Measurements from ENCODE around the gene TDRD7.

TDRD7 gene

DNA sequence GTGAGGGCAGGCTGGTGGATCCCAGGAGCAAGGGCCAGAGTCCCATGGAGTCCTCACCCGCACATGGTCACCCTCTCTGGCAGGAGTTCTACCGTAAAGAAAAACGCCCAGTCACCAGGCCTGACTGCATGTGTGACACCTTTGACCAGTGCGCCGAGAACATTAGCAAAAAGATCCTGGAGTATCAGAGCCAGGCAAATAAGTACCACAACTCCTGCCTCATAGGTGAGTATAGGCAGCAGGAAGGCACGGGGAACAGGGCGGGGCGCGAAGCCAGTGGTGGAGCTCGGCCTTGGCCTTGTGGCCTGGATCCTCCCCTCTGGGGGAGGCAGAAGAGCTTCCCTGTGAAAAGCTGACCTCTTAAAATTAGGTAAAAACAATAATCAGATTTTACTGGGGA, 45.4 kb upstream of the TDRD7 start:
- TF ChIP-seq, protein P1, sequence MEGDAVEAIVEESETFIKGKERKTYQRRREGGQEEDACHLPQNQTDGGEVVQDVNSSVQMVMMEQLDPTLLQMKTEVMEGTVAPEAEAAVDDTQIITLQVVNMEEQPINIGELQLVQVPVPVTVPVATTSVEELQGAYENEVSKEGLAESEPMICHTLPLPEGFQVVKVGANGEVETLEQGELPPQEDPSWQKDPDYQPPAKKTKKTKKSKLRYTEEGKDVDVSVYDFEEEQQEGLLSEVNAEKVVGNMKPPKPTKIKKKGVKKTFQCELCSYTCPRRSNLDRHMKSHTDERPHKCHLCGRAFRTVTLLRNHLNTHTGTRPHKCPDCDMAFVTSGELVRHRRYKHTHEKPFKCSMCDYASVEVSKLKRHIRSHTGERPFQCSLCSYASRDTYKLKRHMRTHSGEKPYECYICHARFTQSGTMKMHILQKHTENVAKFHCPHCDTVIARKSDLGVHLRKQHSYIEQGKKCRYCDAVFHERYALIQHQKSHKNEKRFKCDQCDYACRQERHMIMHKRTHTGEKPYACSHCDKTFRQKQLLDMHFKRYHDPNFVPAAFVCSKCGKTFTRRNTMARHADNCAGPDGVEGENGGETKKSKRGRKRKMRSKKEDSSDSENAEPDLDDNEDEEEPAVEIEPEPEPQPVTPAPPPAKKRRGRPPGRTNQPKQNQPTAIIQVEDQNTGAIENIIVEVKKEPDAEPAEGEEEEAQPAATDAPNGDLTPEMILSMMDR (IDR thresholded peaks at IDR 0.05; ENCODE audit: low read depth, low read length), result no peak
- peak; percentile 52 for DNase-seq (ENCODE audit: low read depth)
- no peak overlapping the region for H3K4me3 ChIP-seq (ENCODE audit: low read depth, low read length)

DNA sequence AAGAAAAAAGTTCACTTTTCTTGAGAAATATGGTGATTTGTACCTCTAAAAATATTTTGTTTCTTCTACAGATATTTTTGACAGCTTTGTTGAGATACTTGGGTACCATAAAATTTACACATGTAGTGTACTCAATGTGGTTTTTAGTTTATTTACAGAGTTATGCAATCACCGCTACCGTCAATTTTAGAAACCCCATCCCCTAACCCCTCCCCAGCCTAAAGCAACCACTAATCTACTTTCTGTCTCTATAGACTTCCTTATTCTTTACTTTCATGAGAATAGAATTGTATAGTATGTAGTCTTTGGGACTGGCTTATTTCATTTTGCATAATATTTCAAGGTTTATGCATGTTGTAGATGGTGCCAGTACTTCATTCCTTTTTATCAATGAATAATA, 45.0 kb upstream of the TDRD7 start:
- DNase-seq (ENCODE audit: low read depth), result peak; percentile 76
- H3K4me3 ChIP-seq (ENCODE audit: low read depth, low read length), result no peak overlapping the region
- TF ChIP-seq, protein P2, sequence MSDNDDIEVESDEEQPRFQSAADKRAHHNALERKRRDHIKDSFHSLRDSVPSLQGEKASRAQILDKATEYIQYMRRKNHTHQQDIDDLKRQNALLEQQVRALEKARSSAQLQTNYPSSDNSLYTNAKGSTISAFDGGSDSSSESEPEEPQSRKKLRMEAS (IDR thresholded peaks at IDR 0.05; ENCODE audit: low read depth, low read length), result no peak
- TF ChIP-seq, protein P1 (IDR thresholded peaks at IDR 0.05; ENCODE audit: low read depth, low read length), result no peak
- TF ChIP-seq POLR2A (IDR thresholded peaks at IDR 0.05; ENCODE audit: extremely low read depth, insufficient read length), result no peak
- TF ChIP-seq MYC (IDR thresholded peaks at IDR 0.05; ENCODE audit: low read depth, low read length), result no peak

DNA sequence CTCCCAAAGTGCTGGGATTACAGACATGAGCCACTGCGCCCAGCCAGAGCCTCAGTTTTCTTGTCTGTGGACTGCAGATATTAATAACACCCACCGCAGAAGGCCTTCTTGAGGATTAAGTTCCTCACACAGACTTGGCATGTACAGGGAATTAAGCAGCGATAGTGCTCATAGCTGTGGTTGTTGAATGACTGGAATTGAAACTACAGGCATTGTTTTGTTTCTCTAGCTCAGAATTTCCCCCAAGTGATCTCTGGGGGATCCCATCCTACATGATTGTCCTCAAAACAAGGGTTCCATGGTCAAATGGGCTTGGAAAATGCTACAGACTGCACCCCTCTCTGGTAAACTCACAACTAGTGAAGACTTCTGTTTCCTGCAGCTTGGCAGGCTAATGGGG, 44.2 kb upstream of the TDRD7 start:
- DNase-seq (ENCODE audit: low read depth), result no peak
- no peak overlapping the region for H3K4me3 ChIP-seq (ENCODE audit: low read depth, low read length)
- TF ChIP-seq, protein P2 (IDR thresholded peaks at IDR 0.05; ENCODE audit: low read depth, low read length), result no peak
- no peak for TF ChIP-seq MYC (IDR thresholded peaks at IDR 0.05; ENCODE audit: low read depth, low read length)
- TF ChIP-seq POLR2A (IDR thresholded peaks at IDR 0.05; ENCODE audit: extremely low read depth, insufficient read length), result no peak
- TF ChIP-seq, protein P1 (IDR thresholded peaks at IDR 0.05; ENCODE audit: low read depth, low read length), result no peak

DNA sequence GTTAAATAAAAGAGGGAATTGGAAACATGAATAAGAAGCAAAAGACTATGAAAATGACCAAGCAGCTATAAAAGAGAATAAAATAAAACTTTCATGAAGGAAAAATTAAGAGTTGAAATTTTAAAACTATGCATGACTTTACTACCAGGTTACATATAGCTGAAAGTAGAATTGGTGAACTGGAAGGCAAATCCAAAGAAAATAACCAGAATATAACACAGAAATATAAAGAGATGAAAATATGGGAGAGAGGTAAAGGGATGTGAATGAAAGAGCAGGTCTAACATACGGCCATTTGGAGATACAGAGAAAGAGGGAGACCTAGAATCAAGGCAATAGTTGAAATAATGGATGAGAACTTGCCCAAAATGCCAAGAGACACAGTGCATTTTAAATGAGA, 42.9 kb upstream of the TDRD7 start:
- TF ChIP-seq, protein P1 (IDR thresholded peaks at IDR 0.05; ENCODE audit: low read depth, low read length), result no peak
- TF ChIP-seq MYC (IDR thresholded peaks at IDR 0.05; ENCODE audit: low read depth, low read length) (no peak), POLR2A (IDR thresholded peaks at IDR 0.05; ENCODE audit: extremely low read depth, insufficient read length) (no peak)
- TF ChIP-seq, protein P2 (IDR thresholded peaks at IDR 0.05; ENCODE audit: low read depth, low read length), result no peak
- DNase-seq (ENCODE audit: low read depth), result no peak
- H3K4me3 ChIP-seq (ENCODE audit: low read depth, low read length), result no peak overlapping the region

DNA sequence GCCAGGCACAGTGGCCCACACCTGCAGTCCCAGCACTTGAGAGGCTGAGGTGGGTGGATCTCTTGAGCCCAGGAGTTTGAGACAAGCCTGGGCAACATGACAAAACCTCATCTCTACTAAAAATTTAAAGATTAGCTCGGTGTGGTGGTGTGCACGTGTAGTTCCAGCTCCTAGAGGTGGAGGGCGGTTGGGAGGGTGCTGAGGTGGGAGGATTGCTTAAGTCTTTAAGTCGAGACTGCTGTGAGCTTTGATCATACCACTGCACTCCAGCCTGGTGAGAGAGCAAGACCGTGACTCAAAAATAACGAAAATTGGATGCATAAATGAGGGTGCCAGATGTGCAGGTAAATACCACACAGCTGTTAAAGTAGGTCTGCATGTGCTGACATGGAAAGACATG, 39.3 kb upstream of the TDRD7 start:
- peak; percentile 12 for DNase-seq (ENCODE audit: low read depth)
- no peak overlapping the region for H3K4me3 ChIP-seq (ENCODE audit: low read depth, low read length)
- TF ChIP-seq, protein P1 (IDR thresholded peaks at IDR 0.05; ENCODE audit: low read depth, low read length), result no peak
- TF ChIP-seq MYC (IDR thresholded peaks at IDR 0.05; ENCODE audit: low read depth, low read length) (no peak), POLR2A (IDR thresholded peaks at IDR 0.05; ENCODE audit: extremely low read depth, insufficient read length) (no peak)
- TF ChIP-seq, protein P2 (IDR thresholded peaks at IDR 0.05; ENCODE audit: low read depth, low read length), result no peak

DNA sequence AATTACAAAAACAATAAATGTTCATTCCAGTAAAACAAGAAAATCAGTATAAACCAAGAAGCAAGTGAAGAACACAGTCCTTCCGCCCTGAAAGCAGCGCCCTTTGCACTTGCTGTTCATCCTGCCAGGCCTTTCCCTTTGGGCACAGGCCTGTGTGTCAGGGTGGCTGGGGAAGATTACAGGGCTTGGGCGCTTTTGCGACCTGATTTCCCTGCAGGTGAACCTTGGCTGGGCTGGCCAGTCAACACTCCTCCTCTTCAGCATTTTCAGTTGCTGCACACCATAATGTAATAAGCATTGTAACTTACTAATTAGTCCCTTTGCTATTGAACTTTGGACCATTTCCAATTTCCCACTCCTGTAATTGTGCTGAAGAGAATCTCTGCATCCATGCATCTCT, 38.6 kb upstream of the TDRD7 start:
- DNase-seq (ENCODE audit: low read depth), result no peak
- H3K4me3 ChIP-seq (ENCODE audit: low read depth, low read length), result no peak overlapping the region
- TF ChIP-seq, protein P2 (IDR thresholded peaks at IDR 0.05; ENCODE audit: low read depth, low read length), result no peak
- TF ChIP-seq, protein P1 (IDR thresholded peaks at IDR 0.05; ENCODE audit: low read depth, low read length), result no peak

All from NB4 (cell line).